Measurements from ENCODE around the gene ATP1A2. TPM values are rescaled to one million over a fixed set of nuclear protein-coding genes. Genes with fewer than 3 reads are reported as not detected.

The ATP1A2 gene
- total RNA-seq, 1 experiment from 2014 or later: not detected

DNA sequence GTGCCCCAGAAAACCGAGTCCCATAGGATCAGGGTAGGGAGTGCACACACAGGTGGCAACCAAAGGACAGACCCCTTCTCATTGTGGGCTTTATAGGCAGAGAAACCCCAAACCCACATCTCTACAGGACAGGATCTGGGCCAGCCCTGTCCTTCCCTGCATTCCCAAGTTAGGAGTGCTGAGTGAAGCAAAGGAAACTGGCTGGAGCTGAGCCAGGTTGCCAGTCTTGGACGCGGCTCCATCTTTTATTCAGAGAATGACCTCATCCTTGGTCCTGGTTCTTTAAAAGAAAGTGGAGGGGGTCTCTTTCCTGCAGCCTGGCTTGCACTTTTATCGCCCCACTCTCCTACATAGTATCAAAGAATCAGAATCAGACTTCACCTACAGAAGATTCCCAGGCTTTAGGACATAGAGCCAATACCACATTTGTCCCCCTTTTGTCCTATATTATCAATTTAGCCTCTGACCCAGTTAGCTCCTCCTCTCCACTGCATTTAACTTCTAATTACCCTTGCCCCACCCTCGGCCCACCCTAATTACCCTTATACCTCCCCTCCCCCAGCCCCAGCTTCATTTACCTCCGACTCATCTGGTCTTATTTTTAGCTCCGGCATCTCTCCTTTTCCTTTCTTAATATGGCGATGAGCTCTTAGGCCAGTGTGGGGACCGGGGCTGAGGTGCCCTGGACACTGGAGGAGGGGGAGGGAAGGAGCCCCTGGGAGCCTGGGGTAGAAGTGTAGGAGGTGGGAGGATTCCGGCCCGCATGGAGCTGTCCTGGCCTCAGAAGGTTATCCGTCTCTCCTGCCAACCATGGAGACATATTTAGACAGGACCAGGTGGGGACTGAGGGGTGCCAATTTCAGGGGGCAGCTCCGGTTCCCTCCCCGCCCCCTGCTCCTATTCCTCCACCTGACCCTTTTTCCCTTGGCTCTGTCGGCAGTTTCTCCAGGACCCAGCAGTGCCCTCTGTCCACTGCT is 74.4 kb downstream of the ATP1A2 start, which contains the start of gene CASQ1:
Gene CASQ1 (plus strand): TSS at position 927 of the 977 bp plus-strand sequence. CDS start 177 bp downstream, outside the sequence.
- Histone ChIP-seq H3K36me3 (ENCODE audit: insufficient read depth, low read length) (no peaks in the 10 kb centered on the region), H3K27ac (ENCODE audit: low read length) (no peak within 1 kb of the TSS), H3K79me2 (ENCODE audit: low read length) (no peaks in the 10 kb centered on the region), H3K4me2 (ENCODE audit: low read depth, low read length, poor library complexity, severe bottlenecking) (no peak within 1 kb of the TSS), H3K9ac (ENCODE audit: low read length) (no peak within 1 kb of the TSS), H3K9me3 (ENCODE audit: low read length) (no peaks in the 10 kb centered on the region), H2AFZ (ENCODE audit: low read length) (no peak within 1 kb of the TSS), H4K20me1 (ENCODE audit: insufficient read depth, low read depth, low read length) (no peaks in the 10 kb centered on the region), H3K9me2 (replicated peaks; ENCODE audit: insufficient read depth, low read length) (no peaks in the 10 kb centered on the region), H3K4me3 (ENCODE audit: low read length) (no peak within 1 kb of the TSS), H3K4me1 (ENCODE audit: low read length) (peaks cover 8% of the 10 kb centered on the region), H3K27me3 (ENCODE audit: low read length) (no peaks in the 10 kb centered on the region)
- DNase-seq: no peak

DNA sequence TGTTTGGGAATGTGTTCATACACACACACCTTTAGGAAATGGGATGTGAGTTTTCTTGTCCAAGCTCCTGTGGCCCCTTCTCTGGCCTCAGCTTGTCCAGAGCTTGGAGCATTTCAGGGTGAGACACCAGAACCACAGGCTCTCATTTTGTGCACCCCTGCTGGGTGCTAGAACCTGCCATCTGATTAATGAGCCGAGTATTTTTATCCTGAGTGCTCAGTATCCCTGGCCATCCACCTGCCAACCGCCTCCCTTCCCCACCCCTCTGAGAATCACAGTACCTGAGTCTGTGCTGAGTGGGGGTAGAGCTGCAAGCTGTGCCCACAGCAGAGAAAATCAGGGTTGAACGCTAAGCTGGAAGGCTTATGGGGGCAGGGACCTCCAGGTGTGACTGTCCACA is 76.2 kb downstream of the ATP1A2 start:
- no peak overlapping the region for H3K9ac ChIP-seq (ENCODE audit: low read length)
- no peaks in the 10 kb centered on the region for H3K36me3 ChIP-seq (ENCODE audit: insufficient read depth, low read length)
- H3K27me3 ChIP-seq (ENCODE audit: low read length): no peaks in the 10 kb centered on the region
- no peak for DNase-seq
- H2AFZ ChIP-seq (ENCODE audit: low read length): no peak overlapping the region
- no peak overlapping the region for H3K4me2 ChIP-seq (ENCODE audit: low read depth, low read length, poor library complexity, severe bottlenecking)
- H3K9me2 ChIP-seq (replicated peaks; ENCODE audit: insufficient read depth, low read length): no peaks in the 10 kb centered on the region
- peaks cover 8% of the 10 kb centered on the region for H3K4me1 ChIP-seq (ENCODE audit: low read length)
- no peaks in the 10 kb centered on the region for H3K79me2 ChIP-seq (ENCODE audit: low read length)
- no peaks in the 10 kb centered on the region for H4K20me1 ChIP-seq (ENCODE audit: insufficient read depth, low read depth, low read length)
- no peak overlapping the region for H3K27ac ChIP-seq (ENCODE audit: low read length)
- H3K4me3 ChIP-seq (ENCODE audit: low read length): no peak overlapping the region
- H3K9me3 ChIP-seq (ENCODE audit: low read length): no peaks in the 10 kb centered on the region

DNA sequence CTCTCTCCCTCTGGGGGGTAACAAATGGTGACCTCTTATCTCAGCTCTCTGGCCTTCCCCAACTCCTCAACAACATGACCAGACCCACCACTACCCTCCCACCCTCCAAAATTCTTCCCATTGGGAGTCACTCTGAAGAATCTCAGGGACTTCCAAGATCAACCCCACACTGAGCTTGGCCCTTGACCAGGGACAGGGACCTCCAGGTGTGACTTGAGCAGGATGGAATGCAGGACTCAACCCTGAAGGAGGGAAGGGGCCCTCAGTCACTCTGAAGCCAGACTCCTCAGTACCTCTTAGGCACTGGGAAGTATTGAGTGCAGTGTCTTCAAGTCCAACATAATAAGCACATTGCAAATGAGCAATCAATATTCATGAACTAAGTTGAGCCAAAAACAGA is 76.7 kb downstream of the ATP1A2 start:
- no peaks in the 10 kb centered on the region for H3K27me3 ChIP-seq (ENCODE audit: low read length)
- H3K27ac ChIP-seq (ENCODE audit: low read length): no peak overlapping the region
- H3K9ac ChIP-seq (ENCODE audit: low read length): no peak overlapping the region
- no peak overlapping the region for H3K4me2 ChIP-seq (ENCODE audit: low read depth, low read length, poor library complexity, severe bottlenecking)
- peaks cover 8% of the 10 kb centered on the region for H3K4me1 ChIP-seq (ENCODE audit: low read length)
- H3K79me2 ChIP-seq (ENCODE audit: low read length): no peaks in the 10 kb centered on the region
- no peaks in the 10 kb centered on the region for H3K9me2 ChIP-seq (replicated peaks; ENCODE audit: insufficient read depth, low read length)
- no peak overlapping the region for H2AFZ ChIP-seq (ENCODE audit: low read length)
- H3K36me3 ChIP-seq (ENCODE audit: insufficient read depth, low read length): no peaks in the 10 kb centered on the region
- no peak for DNase-seq
- H3K9me3 ChIP-seq (ENCODE audit: low read length): no peaks in the 10 kb centered on the region
- H3K4me3 ChIP-seq (ENCODE audit: low read length): no peak overlapping the region
- no peaks in the 10 kb centered on the region for H4K20me1 ChIP-seq (ENCODE audit: insufficient read depth, low read depth, low read length)

Other genes starting within 250 kb of the ATP1A2 start
- 1.2 TPM in 1 of 2 replicates, not detected in the other for gene CFAP45, start 215.6 kb upstream of the ATP1A2 start, total RNA-seq (2014; rRNA removed; shearing (Covaris generic); ENCODE audit: low replicate concordance)
- 141 and 188 TPM in 2 replicates for gene TAGLN2, start 190.3 kb upstream of the ATP1A2 start, total RNA-seq (2014; rRNA removed; shearing (Covaris generic); ENCODE audit: low replicate concordance)
- not detected in 2 replicates for gene IGSF9, start 170.1 kb upstream of the ATP1A2 start, total RNA-seq (2014; rRNA removed; shearing (Covaris generic); ENCODE audit: low replicate concordance)
- not detected in 2 replicates for gene SLAMF9, start 161.5 kb upstream of the ATP1A2 start, total RNA-seq (2014; rRNA removed; shearing (Covaris generic); ENCODE audit: low replicate concordance)
- gene PIGM, start 83.8 kb upstream of the ATP1A2 start, total RNA-seq (2014; rRNA removed; shearing (Covaris generic); ENCODE audit: low replicate concordance): 3.2 and 6.3 TPM in 2 replicates
- gene KCNJ10, start 45.6 kb upstream of the ATP1A2 start, total RNA-seq (2014; rRNA removed; shearing (Covaris generic); ENCODE audit: low replicate concordance): not detected in 2 replicates
- not detected in 2 replicates for gene KCNJ9, start 34.2 kb upstream of the ATP1A2 start, total RNA-seq (2014; rRNA removed; shearing (Covaris generic); ENCODE audit: low replicate concordance)
- gene IGSF8, start 17.1 kb upstream of the ATP1A2 start, total RNA-seq (2014; rRNA removed; shearing (Covaris generic); ENCODE audit: low replicate concordance): 15.8 and 33.8 TPM in 2 replicates
- gene ATP1A4, start 35.8 kb downstream of the ATP1A2 start, total RNA-seq (2014; rRNA removed; shearing (Covaris generic); ENCODE audit: low replicate concordance): not detected in 2 replicates
- not detected in 2 replicates for gene CASQ1, start 74.8 kb downstream of the ATP1A2 start, total RNA-seq (2014; rRNA removed; shearing (Covaris generic); ENCODE audit: low replicate concordance)
- 40.1 and 69.1 TPM in 2 replicates for gene PEA15, start 89.6 kb downstream of the ATP1A2 start, total RNA-seq (2014; rRNA removed; shearing (Covaris generic); ENCODE audit: low replicate concordance)
- 89.7 and 132 TPM in 2 replicates for gene DCAF8, start 146.8 kb downstream of the ATP1A2 start, total RNA-seq (2014; rRNA removed; shearing (Covaris generic); ENCODE audit: low replicate concordance)
- 27.1 and 29.3 TPM in 2 replicates for gene PEX19, start 169.4 kb downstream of the ATP1A2 start, total RNA-seq (2014; rRNA removed; shearing (Covaris generic); ENCODE audit: low replicate concordance)
- gene COPA, start 227.5 kb downstream of the ATP1A2 start, total RNA-seq (2014; rRNA removed; shearing (Covaris generic); ENCODE audit: low replicate concordance): 107 TPM in 2 replicates
- 76.9 and 79.9 TPM in 2 replicates for gene NCSTN, start 227.6 kb downstream of the ATP1A2 start, total RNA-seq (2014; rRNA removed; shearing (Covaris generic); ENCODE audit: low replicate concordance)

Data from Karpas-422 (cell line).